ENCODE results near the gene RTN1.

DNA sequence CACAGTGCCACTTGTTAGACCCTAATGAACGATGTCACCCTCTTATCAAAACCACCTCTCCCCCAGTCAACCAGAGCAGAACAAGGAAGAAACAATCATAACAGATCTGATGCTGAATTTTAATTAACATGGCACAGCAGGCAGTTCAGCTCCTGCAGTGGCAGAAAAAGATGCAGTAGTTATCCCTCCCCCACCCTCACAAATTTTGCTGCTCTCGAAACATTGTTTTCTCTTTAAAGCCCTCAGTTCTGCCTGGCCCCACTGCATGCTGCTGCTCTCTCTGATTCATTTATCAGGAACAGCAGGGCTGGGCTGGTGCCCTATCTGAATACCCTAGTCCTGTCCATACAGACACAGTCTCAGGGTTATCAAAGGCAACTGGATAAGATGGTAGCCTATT lies 306.2 kb downstream of the RTN1 start:
- TF ChIP-seq, protein P1, sequence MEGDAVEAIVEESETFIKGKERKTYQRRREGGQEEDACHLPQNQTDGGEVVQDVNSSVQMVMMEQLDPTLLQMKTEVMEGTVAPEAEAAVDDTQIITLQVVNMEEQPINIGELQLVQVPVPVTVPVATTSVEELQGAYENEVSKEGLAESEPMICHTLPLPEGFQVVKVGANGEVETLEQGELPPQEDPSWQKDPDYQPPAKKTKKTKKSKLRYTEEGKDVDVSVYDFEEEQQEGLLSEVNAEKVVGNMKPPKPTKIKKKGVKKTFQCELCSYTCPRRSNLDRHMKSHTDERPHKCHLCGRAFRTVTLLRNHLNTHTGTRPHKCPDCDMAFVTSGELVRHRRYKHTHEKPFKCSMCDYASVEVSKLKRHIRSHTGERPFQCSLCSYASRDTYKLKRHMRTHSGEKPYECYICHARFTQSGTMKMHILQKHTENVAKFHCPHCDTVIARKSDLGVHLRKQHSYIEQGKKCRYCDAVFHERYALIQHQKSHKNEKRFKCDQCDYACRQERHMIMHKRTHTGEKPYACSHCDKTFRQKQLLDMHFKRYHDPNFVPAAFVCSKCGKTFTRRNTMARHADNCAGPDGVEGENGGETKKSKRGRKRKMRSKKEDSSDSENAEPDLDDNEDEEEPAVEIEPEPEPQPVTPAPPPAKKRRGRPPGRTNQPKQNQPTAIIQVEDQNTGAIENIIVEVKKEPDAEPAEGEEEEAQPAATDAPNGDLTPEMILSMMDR (IDR thresholded peaks at IDR 0.05 in 2 of 3, conservative IDR thresholded peaks at IDR 0.05 in 1 of 3; ENCODE audit: control insufficient read depth in 2 of 3, extremely low read depth in 1 of 3, insufficient read depth in 1 of 3, low read depth in 3 of 3, low read length in 3 of 3) = no peak
- TF ChIP-seq EP300 (IDR thresholded peaks at IDR 0.05; ENCODE audit: borderline replicate concordance in 1 of 2, control insufficient read depth in 1 of 2, low read depth in 2 of 2, low read length in 2 of 2) (no peak), FOS (IDR thresholded peaks at IDR 0.05; ENCODE audit: borderline replicate concordance, extremely low read depth, insufficient read length) (no peak)
